Stimulated activated CD4-positive, alpha-beta T cell treated with anti-CD3 and anti-CD28 coated beads, Interleukin-4, amount 100 ng/mL, for 24 hours (primary cell): ENCODE data around the gene GHRL.

Experiments
- DNase-seq: peaks from one replicate; pipeline ENCODE4 v3.0.0-alpha.2; 2020

The GHRL gene

GRCh38 chr3:10294030-10294586 lies 1.4 kb upstream of the GHRL start:
- no peak for DNase-seq

GRCh38 chr3:10291641-10292040 lies 1.1 kb downstream of the GHRL start:
- no peak for DNase-seq

GRCh38 chr3:10290481-10291176 lies 2.1 kb downstream of the GHRL start:
- no peak for DNase-seq

GRCh38 chr3:10289787-10290355 lies 2.9 kb downstream of the GHRL start:
- DNase-seq = no peak

GRCh38 chr3:10289077-10289476 lies 3.7 kb downstream of the GHRL start:
- no peak for DNase-seq

- DNase-seq = no peak
Measured at GRCh38 chr3:10288575-10288960, 4.2 kb downstream of the GHRL start.

GRCh38 chr3:10287936-10288574 lies 4.7 kb downstream of the GHRL start:
- no peak for DNase-seq

GRCh38 chr3:10286596-10287295 lies 6.0 kb downstream of the GHRL start:
- DNase-seq = no peak

- DNase-seq = no peak
Measured at GRCh38 chr3:10286133-10286524, 6.6 kb downstream of the GHRL start.

GRCh38 chr3:10285272-10286132 lies 7.2 kb downstream of the GHRL start:
- peak; percentile 17 for DNase-seq

- DNase-seq = peak; percentile 34
Measured at GRCh38 chr3:10284496-10284895, 8.3 kb downstream of the GHRL start.

- DNase-seq = no peak
Measured at GRCh38 chr3:10283638-10284037, 9.1 kb downstream of the GHRL start.

GRCh38 chr3:10281951-10282350 lies 10.8 kb downstream of the GHRL start:
- no peak for DNase-seq

- no peak for DNase-seq
Measured at GRCh38 chr3:10280571-10280970, 12.2 kb downstream of the GHRL start.

GRCh38 chr3:10280177-10280529 lies 12.6 kb downstream of the GHRL start:
- no peak for DNase-seq

GRCh38 chr3:10279384-10280176 lies 13.2 kb downstream of the GHRL start:
- no peak for DNase-seq

- DNase-seq = no peak
Measured at GRCh38 chr3:10278501-10278900, 14.2 kb downstream of the GHRL start.

- DNase-seq = no peak
Measured at GRCh38 chr3:10277115-10277625, 15.6 kb downstream of the GHRL start.

GRCh38 chr3:10274601-10275000 lies 18.1 kb downstream of the GHRL start:
- DNase-seq = no peak

- DNase-seq = no peak
Measured at GRCh38 chr3:10273702-10274305, 18.9 kb downstream of the GHRL start.

- no peak for DNase-seq
Measured at GRCh38 chr3:10272977-10273376, 19.8 kb downstream of the GHRL start.
